Measurements from ENCODE around the gene ANP32E. TPM values are rescaled to one million over a fixed set of nuclear protein-coding genes. Genes with fewer than 3 reads are reported as not detected.
"Not testable (repeated sequence)": the region's sequence is repeated elsewhere in the genome, so short reads cannot be mapped to it uniquely, and the experiment has no call there.

Gene ANP32E
- total RNA-seq, 1 donor from 2014 or later: 27.9 TPM

DNA sequence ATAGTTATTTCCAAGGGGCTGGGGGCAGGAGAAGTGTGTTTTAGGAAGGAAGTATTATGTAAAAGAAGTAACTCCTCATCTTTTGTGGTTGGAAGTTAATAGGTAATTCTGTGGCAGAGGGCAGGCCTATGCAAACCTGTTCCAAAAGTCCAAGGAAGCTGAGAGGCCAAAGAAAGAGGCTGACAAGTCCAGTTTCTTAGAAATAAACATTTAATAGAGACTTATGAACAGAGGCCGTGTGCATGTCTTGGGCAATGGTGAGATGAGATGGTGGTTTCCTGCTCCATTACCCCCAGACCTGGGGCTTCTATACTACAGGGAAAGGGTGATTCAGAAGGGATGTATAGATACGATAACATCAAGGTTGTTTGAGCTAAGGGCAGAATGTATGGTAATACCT is 14.0 kb upstream of the ANP32E start:
- Histone ChIP-seq H3K4me3 (no peak overlapping the region), H3K27me3 (ENCODE audit: low read depth) (no peaks in the 10 kb centered on the region), H3K27ac (no peak overlapping the region), H3K36me3 (no peaks in the 10 kb centered on the region), H3K9me3 (no peaks in the 10 kb centered on the region), H3K4me1 (no peaks in the 10 kb centered on the region)
- no peak for DNase-seq
- intact Hi-C loops (cut with DNase I): no loop called here
- no peak for ATAC-seq
- TF ChIP-seq, protein P1, sequence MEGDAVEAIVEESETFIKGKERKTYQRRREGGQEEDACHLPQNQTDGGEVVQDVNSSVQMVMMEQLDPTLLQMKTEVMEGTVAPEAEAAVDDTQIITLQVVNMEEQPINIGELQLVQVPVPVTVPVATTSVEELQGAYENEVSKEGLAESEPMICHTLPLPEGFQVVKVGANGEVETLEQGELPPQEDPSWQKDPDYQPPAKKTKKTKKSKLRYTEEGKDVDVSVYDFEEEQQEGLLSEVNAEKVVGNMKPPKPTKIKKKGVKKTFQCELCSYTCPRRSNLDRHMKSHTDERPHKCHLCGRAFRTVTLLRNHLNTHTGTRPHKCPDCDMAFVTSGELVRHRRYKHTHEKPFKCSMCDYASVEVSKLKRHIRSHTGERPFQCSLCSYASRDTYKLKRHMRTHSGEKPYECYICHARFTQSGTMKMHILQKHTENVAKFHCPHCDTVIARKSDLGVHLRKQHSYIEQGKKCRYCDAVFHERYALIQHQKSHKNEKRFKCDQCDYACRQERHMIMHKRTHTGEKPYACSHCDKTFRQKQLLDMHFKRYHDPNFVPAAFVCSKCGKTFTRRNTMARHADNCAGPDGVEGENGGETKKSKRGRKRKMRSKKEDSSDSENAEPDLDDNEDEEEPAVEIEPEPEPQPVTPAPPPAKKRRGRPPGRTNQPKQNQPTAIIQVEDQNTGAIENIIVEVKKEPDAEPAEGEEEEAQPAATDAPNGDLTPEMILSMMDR (IDR thresholded peaks at IDR 0.05): no peak

DNA sequence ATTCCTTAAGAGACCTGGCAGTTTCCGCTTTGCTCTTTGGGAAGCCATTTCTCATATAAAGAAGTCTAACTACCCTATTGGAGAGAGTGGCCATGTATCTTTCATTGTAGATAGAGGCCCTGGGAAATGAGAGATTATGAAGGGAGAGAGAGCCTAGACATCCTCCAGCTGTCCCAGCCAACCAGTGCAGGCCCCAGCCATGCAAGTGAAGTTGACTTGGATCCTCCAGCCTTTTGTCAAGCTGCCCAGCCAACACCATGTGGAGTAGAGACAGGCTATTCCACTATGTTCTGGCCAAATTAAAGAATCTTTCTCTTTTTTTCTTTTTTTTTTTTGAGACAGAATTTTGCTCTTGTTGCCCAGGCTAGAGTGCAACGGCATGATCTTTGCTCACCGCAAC is 7.1 kb upstream of the ANP32E start:
- ATAC-seq (no peak), DNase-seq (no peak)
- Histone ChIP-seq H3K4me1 (no peaks in the 10 kb centered on the region), H3K9me3 (no peaks in the 10 kb centered on the region), H3K27me3 (ENCODE audit: low read depth) (no peaks in the 10 kb centered on the region), H3K27ac (no peak overlapping the region), H3K36me3 (no peaks in the 10 kb centered on the region), H3K4me3 (no peak overlapping the region)
- TF ChIP-seq, protein P1 (IDR thresholded peaks at IDR 0.05): no peak
- intact Hi-C loops (cut with DNase I): no loop called here

DNA sequence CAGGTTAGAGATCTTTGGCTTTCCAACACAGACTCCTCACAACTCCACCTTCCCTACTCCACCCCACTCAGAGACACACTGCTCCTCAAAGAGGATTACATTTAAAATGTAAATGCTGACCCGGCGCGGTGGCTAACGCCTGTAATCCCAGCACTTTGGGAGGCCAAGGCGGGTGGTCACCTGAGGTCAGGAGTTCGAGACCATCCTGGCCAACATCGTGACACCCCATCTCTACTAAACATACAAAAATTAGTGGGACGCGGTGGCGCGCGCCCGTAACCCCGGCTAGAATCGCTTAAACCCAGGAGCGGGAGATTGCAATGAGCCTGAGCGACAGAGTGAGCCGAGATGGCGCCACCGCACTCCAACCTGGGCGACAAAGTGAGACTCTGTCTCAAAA is 1.8 kb upstream of the ANP32E start:
- H3K27ac ChIP-seq: no peak overlapping the region
- DNase-seq (no peak), ATAC-seq (no peak)
- TF ChIP-seq, protein P1 (IDR thresholded peaks at IDR 0.05): no peak
- H3K9me3 ChIP-seq: no peaks in the 10 kb centered on the region
- H3K27me3 ChIP-seq (ENCODE audit: low read depth): no peaks in the 10 kb centered on the region
- no peak overlapping the region for H3K4me3 ChIP-seq
- peaks cover 16% of the 10 kb centered on the region for H3K4me1 ChIP-seq
- no peaks in the 10 kb centered on the region for H3K36me3 ChIP-seq
- intact Hi-C loops (cut with DNase I): no loop called here

DNA sequence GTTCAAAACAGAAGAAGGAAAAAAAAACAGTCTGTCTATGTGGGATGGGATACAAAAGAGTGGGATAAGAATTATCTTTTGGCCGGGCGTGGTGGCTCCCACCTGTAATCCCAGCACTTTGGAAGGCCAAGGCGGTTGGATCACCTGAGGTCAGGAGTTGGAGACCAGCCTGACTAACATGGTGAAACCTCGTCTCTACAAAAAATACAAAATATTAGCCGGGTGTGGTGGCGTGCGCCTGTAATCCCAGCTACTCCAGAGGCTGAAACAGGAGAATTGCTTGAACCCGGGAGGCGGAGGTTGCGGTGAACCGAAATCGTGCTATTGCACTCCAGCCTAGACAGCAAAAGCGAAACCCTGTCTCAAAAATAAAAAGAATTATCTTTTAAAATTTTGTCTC is 1.3 kb upstream of the ANP32E start:
- H3K4me1 ChIP-seq: peaks cover 18% of the 10 kb centered on the region
- intact Hi-C loops (cut with DNase I); H3K4me3 ChIP-seq; H3K9me3 ChIP-seq; ATAC-seq; H3K27ac ChIP-seq; DNase-seq; H3K36me3 ChIP-seq; H3K27me3 ChIP-seq (ENCODE audit: low read depth): not testable (repeated sequence)

DNA sequence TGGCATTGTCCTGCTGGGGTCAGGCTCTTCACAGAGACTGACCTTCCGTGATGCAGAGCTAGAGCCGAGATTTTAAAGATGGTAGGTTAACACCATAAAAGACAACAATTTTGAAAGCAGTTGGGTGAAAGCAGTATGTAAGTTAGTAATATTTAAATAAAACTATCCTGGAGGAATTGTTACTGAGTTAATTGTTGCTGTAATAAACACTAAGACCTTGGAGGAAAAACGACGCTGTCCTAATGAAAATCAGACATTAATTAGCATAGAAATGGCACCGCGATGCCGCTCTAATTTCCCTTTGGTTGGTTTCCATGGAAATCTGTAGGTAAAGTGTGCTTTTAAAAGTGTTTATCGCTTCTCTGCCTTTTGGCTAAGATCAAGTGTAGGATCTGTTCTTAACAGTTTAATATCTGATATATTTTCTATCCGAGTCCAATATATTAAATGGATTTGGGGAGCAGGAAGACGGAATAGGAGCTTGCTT is 745 bp upstream of the ANP32E start:
- Histone ChIP-seq H3K27ac (no peak overlapping the region), H3K27me3 (ENCODE audit: low read depth) (no peaks in the 10 kb centered on the region), H3K36me3 (no peaks in the 10 kb centered on the region), H3K4me3 (peak overlapping the region; percentile 75), H3K4me1 (peaks cover 18% of the 10 kb centered on the region), H3K9me3 (no peaks in the 10 kb centered on the region)
- intact Hi-C loops (cut with DNase I): no loop called here
- TF ChIP-seq, protein P1 (IDR thresholded peaks at IDR 0.05): no peak
- DNase-seq (no peak), ATAC-seq (no peak)

DNA sequence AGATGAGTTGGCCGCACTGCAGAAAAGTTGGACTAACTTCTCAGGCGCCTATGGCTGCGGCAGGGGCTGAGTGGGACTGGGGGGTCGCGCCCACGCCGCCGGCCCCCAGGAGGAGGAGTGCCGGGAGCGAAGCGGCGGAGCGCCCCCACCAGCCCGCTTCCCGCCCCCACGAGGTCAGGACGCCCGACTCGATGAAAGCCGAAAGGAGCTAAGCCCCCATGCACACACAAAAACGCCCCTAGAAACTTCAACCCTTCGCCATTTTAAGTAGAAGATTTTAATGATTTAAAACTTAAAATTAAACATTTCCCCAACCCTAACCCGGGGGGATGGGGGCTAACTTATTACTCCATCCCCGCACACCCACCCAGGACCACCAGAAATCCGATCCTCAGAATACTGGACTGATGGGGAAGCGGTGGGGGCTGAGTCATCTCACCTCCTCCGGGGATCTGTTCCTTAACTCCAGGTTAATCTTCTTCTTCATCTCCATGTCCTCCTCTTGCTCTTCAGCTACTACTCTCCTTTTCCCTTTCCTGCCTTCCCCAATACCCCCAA is 539 bp downstream of the ANP32E start:
- peak; percentile 2 to 5 for ATAC-seq
- Histone ChIP-seq H3K27ac (peak overlapping the region; percentile 96), H3K4me1 (peaks cover 18% of the 10 kb centered on the region), H3K27me3 (ENCODE audit: low read depth) (no peaks in the 10 kb centered on the region), H3K4me3 (peak overlapping the region; percentile 75), H3K36me3 (peaks cover 4% of the 10 kb centered on the region), H3K9me3 (no peaks in the 10 kb centered on the region)
- intact Hi-C loops (cut with DNase I): no loop called here
- DNase-seq: peak; percentile 54
- TF ChIP-seq, protein P1 (IDR thresholded peaks at IDR 0.05): no peak

All from lower lobe of right lung (tissue), 2 donors.